H9 (cell line): ENCODE measurements around the gene GRIK3. TPM values are rescaled to one million over a fixed set of nuclear protein-coding genes. Genes with fewer than 3 reads are reported as not detected.

ENCODE experiments used
- DNase-seq: peaks from one replicate; pipeline ENCODE4 v3.0.0-alpha.2; 2017
- H2AFZ ChIP-seq: one replicate; pipeline ENCODE4 v1.6.1; 2013; ENCODE audit warnings: mild to moderate bottlenecking, low read length, control low read depth, moderate library complexity
- H2AK5ac ChIP-seq: 2 replicates; pipeline ENCODE4 v1.6.1; 2013; ENCODE audit warnings: low read length, control low read depth, mixed read lengths; ENCODE audit not compliant: insufficient read length
- H2BK120ac ChIP-seq: one replicate; pipeline ENCODE4 v1.6.1; 2013; ENCODE audit warnings: low read depth, mild to moderate bottlenecking, low read length, control low read depth, inconsistent platforms; ENCODE audit not compliant: poor library complexity, severe bottlenecking
- H2BK12ac ChIP-seq: 2 replicates; pipeline ENCODE4 v1.6.1; 2013; ENCODE audit warnings: low read length, control low read depth, mixed read lengths, low read depth; ENCODE audit not compliant: insufficient read length
- H2BK15ac ChIP-seq: 2 replicates; pipeline ENCODE4 v1.6.1; 2013; ENCODE audit warnings: low read depth, low read length, control low read depth
- H2BK20ac ChIP-seq: one replicate; pipeline ENCODE4 v1.6.1; 2013; ENCODE audit warnings: low read depth, mild to moderate bottlenecking, low read length, control low read depth, inconsistent platforms; ENCODE audit not compliant: poor library complexity, severe bottlenecking
- H2BK5ac ChIP-seq: 2 replicates; pipeline ENCODE4 v1.6.1; 2013; ENCODE audit warnings: low read length, control low read depth, mixed read lengths; ENCODE audit not compliant: insufficient read length
- H3K14ac ChIP-seq: 2 replicates; pipeline ENCODE4 v1.6.1; 2013; ENCODE audit warnings: low read length, control low read depth; ENCODE audit not compliant: insufficient read depth
- H3K18ac ChIP-seq: 2 replicates; pipeline ENCODE4 v1.6.1; 2013; ENCODE audit warnings: low read depth, mild to moderate bottlenecking, mixed read lengths, low read length, control low read depth; ENCODE audit not compliant: insufficient read length
- H3K23ac ChIP-seq: 2 replicates; pipeline ENCODE4 v1.6.1; 2013; ENCODE audit warnings: low read length, control low read depth, mixed read lengths, low read depth; ENCODE audit not compliant: insufficient read length
- H3K23me2 ChIP-seq: 2 replicates; pipeline ENCODE4 v1.6.1; 2013; ENCODE audit warnings: low read depth, mild to moderate bottlenecking, mixed read lengths, low read length, control low read depth; ENCODE audit not compliant: insufficient read length, poor library complexity, severe bottlenecking
- H3K27ac ChIP-seq: 2 replicates; pipeline ENCODE4 v1.5.1; 2013; ENCODE audit warnings: low read length, control low read depth, mixed read lengths, low read depth; ENCODE audit not compliant: insufficient read length
- H3K27me3 ChIP-seq: 2 replicates; pipeline ENCODE4 v1.6.1; 2013; ENCODE audit warnings: low read length, control low read depth, inconsistent platforms; ENCODE audit not compliant: insufficient read depth
- H3K4ac ChIP-seq: 2 replicates; pipeline ENCODE4 v1.6.1; 2013; ENCODE audit warnings: low read depth, mild to moderate bottlenecking, control low read depth, inconsistent platforms, low read length, moderate library complexity
- H3K4me1 ChIP-seq: 2 replicates; pipeline ENCODE4 v1.6.1; 2013; ENCODE audit warnings: low read length, control low read depth, inconsistent platforms; ENCODE audit not compliant: insufficient read depth
- H3K4me2 ChIP-seq: 2 replicates; pipeline ENCODE4 v1.6.1; 2013; ENCODE audit warnings: low read length, control low read depth, mixed read lengths; ENCODE audit not compliant: insufficient read length, insufficient read depth
- H3K56ac ChIP-seq: 2 replicates; pipeline ENCODE4 v1.6.1; 2013; ENCODE audit warnings: low read depth, mild to moderate bottlenecking, mixed read lengths, low read length, control low read depth; ENCODE audit not compliant: insufficient read length
- H3K79me1 ChIP-seq: 2 replicates; pipeline ENCODE4 v1.6.1; 2013; ENCODE audit warnings: low read depth, mild to moderate bottlenecking, moderate library complexity, low read length, control low read depth, inconsistent platforms; ENCODE audit not compliant: insufficient read depth, poor library complexity, severe bottlenecking
- H3K79me2 ChIP-seq: 2 replicates; pipeline ENCODE4 v1.6.1; 2013; ENCODE audit warnings: low read length, control low read depth, inconsistent platforms; ENCODE audit not compliant: insufficient read depth
- H3K9ac ChIP-seq: 2 replicates; pipeline ENCODE4 v1.6.1; 2013; ENCODE audit warnings: low read length, control low read depth, mixed read lengths; ENCODE audit not compliant: insufficient read length; ENCODE audit errors: extremely low read depth
- H3K9me3 ChIP-seq: one replicate; pipeline ENCODE4 v1.6.1; 2013; ENCODE audit warnings: low read depth, low read length, inconsistent platforms; ENCODE audit not compliant: control insufficient read depth
- H3T11ph ChIP-seq: one replicate; pipeline ENCODE4 v1.6.1; 2013; ENCODE audit warnings: mild to moderate bottlenecking, low read length, control low read depth, inconsistent platforms
- H4K20me1 ChIP-seq: one replicate; pipeline ENCODE4 v1.6.1; 2013; ENCODE audit not compliant: control insufficient read depth, insufficient read length, insufficient read depth
- H4K5ac ChIP-seq: 2 replicates; pipeline ENCODE4 v1.6.1; 2013; ENCODE audit warnings: low read depth, mild to moderate bottlenecking, mixed read lengths, low read length, control low read depth; ENCODE audit not compliant: insufficient read length
- H4K8ac ChIP-seq: replicated peaks from 2 replicates; pipeline ENCODE4 v1.6.1; 2013; ENCODE audit warnings: low read length, control low read depth, mixed read lengths, low read depth; ENCODE audit not compliant: insufficient read length
- H4K91ac ChIP-seq: 2 replicates; pipeline ENCODE4 v1.6.1; 2013; ENCODE audit warnings: low read depth, mild to moderate bottlenecking, moderate library complexity, mixed read lengths, low read length, control low read depth; ENCODE audit not compliant: insufficient read length
- H3K27ac Mint-ChIP-seq, 3 experiments: 2 replicates in 2 of 3; 3 replicates in 1 of 3; pipeline ENCODE4 v1.8.0; 2020 to 2021; ENCODE audit warnings: mixed read lengths in 3 of 3, mild to moderate bottlenecking in 1 of 3, moderate library complexity in 1 of 3
- H3K27me3 Mint-ChIP-seq: 2 replicates; pipeline ENCODE4 v1.8.0; 2021; ENCODE audit warnings: low read depth, mild to moderate bottlenecking, moderate library complexity, mixed read lengths
- H3K36me3 Mint-ChIP-seq, 3 experiments: 2 replicates in 2 of 3; 3 replicates in 1 of 3; pipeline ENCODE4 v1.8.0; 2020 to 2021; ENCODE audit warnings: low read depth in 3 of 3, mixed read lengths in 3 of 3; ENCODE audit not compliant: insufficient read depth in 1 of 3
- H3K4me1 Mint-ChIP-seq, 2 experiments: 2 replicates each; pipeline ENCODE4 v1.8.0; 2020; ENCODE audit warnings: mixed read lengths in 2 of 2
- H3K4me3 Mint-ChIP-seq, 2 experiments: 2 replicates in 1 of 2; 3 replicates in 1 of 2; pipeline ENCODE4 v1.8.0; 2020 to 2021; ENCODE audit warnings: mild to moderate bottlenecking in 2 of 2, mixed read lengths in 2 of 2, moderate library complexity in 1 of 2
- H3K9me3 Mint-ChIP-seq, 2 experiments: 2 replicates in 1 of 2; 3 replicates in 1 of 2; pipeline ENCODE4 v1.8.0; 2020; ENCODE audit warnings: mild to moderate bottlenecking in 2 of 2, mixed read lengths in 2 of 2, moderate library complexity in 1 of 2
- WGBS: extraction: QIAGEN DNeasy Blood & Tissue Kit; methylation state at CpG from one replicate; pipeline ENCODE4 v1.1.7; 2013; ENCODE audit warnings: missing lambda C conversion rate, low lambda C conversion rate, mixed read lengths; ENCODE audit not compliant: insufficient read length; ENCODE audit errors: extremely low coverage; 5-methylcytosine and 5-hydroxymethylcytosine counted together
- total RNA-seq: library from RNA; stranded (reverse); gene quantifications from 2 replicates; pipeline ENCODE4 v1.2.1, GENCODE V29; 2021
- TF ChIP-seq, protein P1 (sequence below): fragments of 200-600 bp; sonication (generic); conservative IDR thresholded peaks from 3 replicates; pipeline ENCODE4 v1.8.0; 2021; ENCODE audit warnings: antibody characterized with exemption, mild to moderate bottlenecking

The GRIK3 gene
- total RNA-seq, 1 experiment from 2014 or later = 1.7 TPM

- no CpG with 5 or more reads among the region's 5 CpGs for WGBS
- TF ChIP-seq, protein P1, sequence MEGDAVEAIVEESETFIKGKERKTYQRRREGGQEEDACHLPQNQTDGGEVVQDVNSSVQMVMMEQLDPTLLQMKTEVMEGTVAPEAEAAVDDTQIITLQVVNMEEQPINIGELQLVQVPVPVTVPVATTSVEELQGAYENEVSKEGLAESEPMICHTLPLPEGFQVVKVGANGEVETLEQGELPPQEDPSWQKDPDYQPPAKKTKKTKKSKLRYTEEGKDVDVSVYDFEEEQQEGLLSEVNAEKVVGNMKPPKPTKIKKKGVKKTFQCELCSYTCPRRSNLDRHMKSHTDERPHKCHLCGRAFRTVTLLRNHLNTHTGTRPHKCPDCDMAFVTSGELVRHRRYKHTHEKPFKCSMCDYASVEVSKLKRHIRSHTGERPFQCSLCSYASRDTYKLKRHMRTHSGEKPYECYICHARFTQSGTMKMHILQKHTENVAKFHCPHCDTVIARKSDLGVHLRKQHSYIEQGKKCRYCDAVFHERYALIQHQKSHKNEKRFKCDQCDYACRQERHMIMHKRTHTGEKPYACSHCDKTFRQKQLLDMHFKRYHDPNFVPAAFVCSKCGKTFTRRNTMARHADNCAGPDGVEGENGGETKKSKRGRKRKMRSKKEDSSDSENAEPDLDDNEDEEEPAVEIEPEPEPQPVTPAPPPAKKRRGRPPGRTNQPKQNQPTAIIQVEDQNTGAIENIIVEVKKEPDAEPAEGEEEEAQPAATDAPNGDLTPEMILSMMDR = no peak
These were observed 238.2 kb downstream of the GRIK3 start for GRCh38 chr1:36796106-36796590.

More at GRCh38 chr1:36796106-36796590, 238.2 kb downstream of the GRIK3 start:
- Mint-ChIP-seq H3K4me3 (no peak overlapping the region), H3K4me1 (no peaks in the 10 kb centered on the region), H3K9me3 (peaks cover 0 to 8% of the 10 kb centered on the region in 2 experiments; a peak in 3 of 5 replicates), H3K36me3 (no peaks in the 10 kb centered on the region; a peak in 1 of 7 replicates), H3K27ac (peak overlapping the region in 1 of 3 experiments; percentile 49; a peak in 1 of 7 replicates), H3K27me3 (peaks cover 7% of the 10 kb centered on the region)
- H3K27me3 ChIP-seq = no peaks in the 10 kb centered on the region
- no peak overlapping the region for H3T11ph ChIP-seq
- H4K20me1 ChIP-seq = no peaks in the 10 kb centered on the region
- no peak overlapping the region for H4K8ac ChIP-seq
- H2AFZ ChIP-seq = no peak overlapping the region
- H3K79me2 ChIP-seq = no peaks in the 10 kb centered on the region
- H2BK120ac ChIP-seq = no peak overlapping the region
- no peak for DNase-seq
- H3K4me2 ChIP-seq = no peak overlapping the region
- no peak overlapping the region for H2BK12ac ChIP-seq
- no peaks in the 10 kb centered on the region for H3K23me2 ChIP-seq
- no peaks in the 10 kb centered on the region for H3K4me1 ChIP-seq
- no peak overlapping the region for H2BK20ac ChIP-seq
- no peak overlapping the region for H3K56ac ChIP-seq
- H2BK5ac ChIP-seq = no peak overlapping the region
- 0 out of 2 replicates have a peak overlapping the region, but pooled peaks have one; percentile 7 for H3K14ac ChIP-seq
- H2BK15ac ChIP-seq = no peak overlapping the region
- H3K4ac ChIP-seq = no peak overlapping the region
- H2AK5ac ChIP-seq = no peak overlapping the region
- H3K9me3 ChIP-seq = no peaks in the 10 kb centered on the region
- H3K79me1 ChIP-seq = no peaks in the 10 kb centered on the region
- H3K18ac ChIP-seq = no peak overlapping the region
- no peak overlapping the region for H4K5ac ChIP-seq
- H3K23ac ChIP-seq = no peak overlapping the region
- no peak overlapping the region for H3K27ac ChIP-seq
- no peak overlapping the region for H3K9ac ChIP-seq
- no peak overlapping the region for H4K91ac ChIP-seq
